ENCODE measurements around the gene NEB. TPM values are rescaled to one million over a fixed set of nuclear protein-coding genes. Genes with fewer than 3 reads are reported as not detected.

Gene NEB
- total RNA-seq (1.2 and 2.4 TPM in 2 replicates), polyA plus RNA-seq (0.27 and 0.40 TPM in 2 replicates)

GRCh38 chr2:151733771-151734672, at the start of gene NEB:
Gene NEB (minus strand): TSS chr2:151734476. CDS start chr2:151733156, 1,320 bp downstream.
- Histone ChIP-seq H3K27ac (no peak within 1 kb of the TSS), H3K9me3 (ENCODE audit: low read depth) (no peaks in the 10 kb centered on the region)

GRCh38 chr2:151783133-151783520, 48.9 kb upstream of the NEB start:
- TF ChIP-seq CTCF (IDR thresholded peaks at IDR 0.05; ENCODE audit: low read depth, low read length) = no peak
- Histone ChIP-seq H3K27ac (no peak overlapping the region), H3K4me3 (no peak overlapping the region), H3K36me3 (peaks cover 4% of the 10 kb centered on the region), H3K9me3 (ENCODE audit: low read depth) (no peaks in the 10 kb centered on the region), H3K27me3 (no peaks in the 10 kb centered on the region), H3K4me1 (ENCODE audit: low read depth) (no peaks in the 10 kb centered on the region)
- DNase-seq (ENCODE audit: low read depth in 1 of 2, low spot score in 1 of 2) = no peak

More at GRCh38 chr2:151733771-151734672, at the start of gene NEB:
- no peak for TF ChIP-seq CTCF (IDR thresholded peaks at IDR 0.05; ENCODE audit: low read depth, low read length)
- no peaks in the 10 kb centered on the region for H3K4me1 ChIP-seq (ENCODE audit: low read depth)
- DNase-seq (ENCODE audit: low read depth in 1 of 2, low spot score in 1 of 2) = no peak
- H3K27me3 ChIP-seq = no peaks in the 10 kb centered on the region
- no peaks in the 10 kb centered on the region for H3K36me3 ChIP-seq
- no peak within 1 kb of the TSS for H3K4me3 ChIP-seq

GRCh38 chr2:151782378-151783132, 48.3 kb upstream of the NEB start:
- H3K4me1 ChIP-seq (ENCODE audit: low read depth) = no peaks in the 10 kb centered on the region
- no peak for TF ChIP-seq CTCF (IDR thresholded peaks at IDR 0.05; ENCODE audit: low read depth, low read length)
- no peak overlapping the region for H3K27ac ChIP-seq
- no peak for DNase-seq (ENCODE audit: low read depth in 1 of 2, low spot score in 1 of 2)
- H3K27me3 ChIP-seq = no peaks in the 10 kb centered on the region
- no peak overlapping the region for H3K4me3 ChIP-seq
- H3K9me3 ChIP-seq (ENCODE audit: low read depth) = no peaks in the 10 kb centered on the region
- H3K36me3 ChIP-seq = peaks cover 4% of the 10 kb centered on the region

- no peaks in the 10 kb centered on the region for H3K4me1 ChIP-seq (ENCODE audit: low read depth)
- TF ChIP-seq CTCF (IDR thresholded peaks at IDR 0.05; ENCODE audit: low read depth, low read length) = no peak
- H3K4me3 ChIP-seq = no peak overlapping the region
- no peaks in the 10 kb centered on the region for H3K27me3 ChIP-seq
- peaks cover 5% of the 10 kb centered on the region for H3K36me3 ChIP-seq
- DNase-seq (ENCODE audit: low read depth in 1 of 2, low spot score in 1 of 2) = no peak
- no peak overlapping the region for H3K27ac ChIP-seq
- H3K9me3 ChIP-seq (ENCODE audit: low read depth) = no peaks in the 10 kb centered on the region
Observed at GRCh38 chr2:151781642-151782041, 47.4 kb upstream of the NEB start.

GRCh38 chr2:151780938-151781337, 46.7 kb upstream of the NEB start:
- H3K27ac ChIP-seq = no peak overlapping the region
- peaks cover 12% of the 10 kb centered on the region for H3K36me3 ChIP-seq
- no peak for TF ChIP-seq CTCF (IDR thresholded peaks at IDR 0.05; ENCODE audit: low read depth, low read length)
- H3K4me3 ChIP-seq = no peak overlapping the region
- no peaks in the 10 kb centered on the region for H3K9me3 ChIP-seq (ENCODE audit: low read depth)
- no peak for DNase-seq (ENCODE audit: low read depth in 1 of 2, low spot score in 1 of 2)
- H3K4me1 ChIP-seq (ENCODE audit: low read depth) = no peaks in the 10 kb centered on the region
- no peaks in the 10 kb centered on the region for H3K27me3 ChIP-seq
